Liver (tissue), 9 donors: ENCODE measurements around the gene KRTAP9-3. TPM values are rescaled to one million over a fixed set of nuclear protein-coding genes. Genes with fewer than 3 reads are reported as not detected.
"Not testable (repeated sequence)": the region's sequence is repeated elsewhere in the genome, so short reads cannot be mapped to it uniquely, and the experiment has no call there.

Experiments
- DNase-seq: peaks from one replicate; pipeline ENCODE4 v3.0.0-alpha.2; 2017; ENCODE audit warnings: low spot score
- H3K27ac ChIP-seq, 2 donors: one replicate each; pipeline ENCODE4 v1.7.0; 2013; ENCODE audit warnings: inconsistent platforms in 2 of 2, low read length in 2 of 2, control low read depth in 1 of 2, low read depth in 1 of 2, mild to moderate bottlenecking in 1 of 2
- H3K27me3 ChIP-seq, 4 donors: one replicate each; pipeline versions ENCODE4 v1.6.1 to v1.7.0; 2013; ENCODE audit warnings: low read length in 3 of 4, inconsistent platforms in 1 of 4, mild to moderate bottlenecking in 1 of 4, moderate library complexity in 1 of 4; ENCODE audit not compliant: control insufficient read depth in 4 of 4, insufficient read depth in 4 of 4
- H3K36me3 ChIP-seq, 4 donors: one replicate each; pipeline versions ENCODE4 v1.6.1 to v1.7.0; 2013; ENCODE audit warnings: low read length in 3 of 4, mild to moderate bottlenecking in 3 of 4, low read depth in 1 of 4, moderate library complexity in 1 of 4; ENCODE audit not compliant: control insufficient read depth in 4 of 4, insufficient read depth in 3 of 4
- H3K4me1 ChIP-seq, 4 donors: one replicate each; pipeline versions ENCODE4 v1.6.1 to v1.7.0; 2013; ENCODE audit warnings: low read length in 3 of 4, mild to moderate bottlenecking in 3 of 4, moderate library complexity in 1 of 4; ENCODE audit not compliant: control insufficient read depth in 4 of 4, insufficient read depth in 4 of 4
- H3K4me3 ChIP-seq, 3 donors: one replicate each; pipeline versions ENCODE4 v1.6.1 to v1.7.0; 2013; ENCODE audit warnings: low read length in 3 of 3, control low read depth in 1 of 3, low read depth in 1 of 3, mild to moderate bottlenecking in 1 of 3
- H3K9ac ChIP-seq, 2 donors: one replicate each; pipeline ENCODE4 v1.7.0; 2013; ENCODE audit warnings: low read length in 2 of 2, mild to moderate bottlenecking in 2 of 2, moderate library complexity in 2 of 2, control low read depth in 1 of 2, low read depth in 1 of 2
- H3K9me3 ChIP-seq, 4 donors: one replicate each; pipeline versions ENCODE4 v1.6.1 to v1.7.0; 2013; ENCODE audit warnings: low read length in 3 of 4; ENCODE audit not compliant: control insufficient read depth in 4 of 4
- FOXA1 ChIP-seq: IDR thresholded peaks from 2 replicates; pipeline ENCODE4 v1.6.1; 2016; ENCODE audit warnings: antibody characterized with exemption
- FOXA2 ChIP-seq: IDR thresholded peaks from 2 replicates; pipeline ENCODE4 v1.6.1; 2016; ENCODE audit warnings: antibody characterized with exemption
- GABPA ChIP-seq, 2 donors: IDR thresholded peaks in 1 of 2; conservative IDR thresholded peaks in 1 of 2; 2 replicates each; pipeline ENCODE4 v1.6.1; 2016; ENCODE audit warnings: antibody characterized with exemption in 2 of 2, mild to moderate bottlenecking in 1 of 2, moderate library complexity in 1 of 2
- HNF4G ChIP-seq: IDR thresholded peaks from 2 replicates; pipeline ENCODE4 v1.6.1; 2016; ENCODE audit warnings: antibody characterized with exemption
- JUND ChIP-seq, 2 donors: IDR thresholded peaks; 2 replicates each; pipeline ENCODE4 v1.6.1; 2016; ENCODE audit warnings: antibody characterized with exemption in 2 of 2
- NR2F2 ChIP-seq: IDR thresholded peaks from 2 replicates; pipeline ENCODE4 v1.6.1; 2016; ENCODE audit warnings: antibody characterized with exemption
- RAD21 ChIP-seq, 2 donors: IDR thresholded peaks; 2 replicates each; pipeline ENCODE4 v1.6.1; 2016; ENCODE audit warnings: antibody characterized with exemption in 2 of 2, mild to moderate bottlenecking in 2 of 2
- RXRA ChIP-seq, 2 donors: IDR thresholded peaks; 2 replicates each; pipeline ENCODE4 v1.6.1; 2017 to 2018; ENCODE audit warnings: antibody characterized with exemption in 2 of 2, mild to moderate bottlenecking in 1 of 2
- SP1 ChIP-seq: IDR thresholded peaks from 2 replicates; pipeline ENCODE4 v1.6.1; 2018; ENCODE audit warnings: antibody characterized with exemption, mild to moderate bottlenecking
- TAF1 ChIP-seq: conservative IDR thresholded peaks from 2 replicates; pipeline ENCODE4 v1.6.1; 2016; ENCODE audit warnings: antibody characterized with exemption, mild to moderate bottlenecking
- WGBS: extraction: QIAGEN DNeasy Blood & Tissue Kit; methylation state at CpG from one replicate; pipeline ENCODE4 v1.1.7; 2013; 5-methylcytosine and 5-hydroxymethylcytosine counted together
- polyA plus RNA-seq, 2 donors: library from polyadenylated mRNA; stranded (reverse) in 1 of 2; unstranded in 1 of 2; fragments of 200-250 nt in 1 of 2; fragments of >200 nt in 1 of 2; fragmentation: Nextera tagmentation in 1 of 2; extraction: Ambion mirVana in 1 of 2; gene quantifications; one replicate each; pipeline versions ENCODE4 v1.2.1 to v1.2.3, GENCODE V29; 2013 to 2015
- total RNA-seq, 2 donors: library from RNA; depleted of rRNA; stranded (reverse); fragments of >200 nt; gene quantifications; one replicate each; pipeline ENCODE4 v1.2.3, GENCODE V29; 2014
- TF ChIP-seq, protein P1 (sequence below): fragments of 150-350 bp; IDR thresholded peaks from 2 replicates; pipeline ENCODE4 v1.5.1; 2017; ENCODE audit warnings: improper control_type of control experiment, low read depth, low read length; ENCODE audit not compliant: missing input control
- TF ChIP-seq, protein P2 (sequence below): IDR thresholded peaks from 2 replicates; pipeline ENCODE4 v1.6.1; 2016; ENCODE audit warnings: antibody characterized with exemption
- TF ChIP-seq, protein P3 (sequence below): IDR thresholded peaks from 2 replicates; pipeline ENCODE4 v1.6.1; 2016; ENCODE audit warnings: antibody characterized with exemption
- TF ChIP-seq, protein P4 (sequence below): IDR thresholded peaks from 2 replicates; pipeline ENCODE4 v1.6.1; 2016; ENCODE audit warnings: antibody characterized with exemption, mild to moderate bottlenecking
- TF ChIP-seq, protein P5 (sequence below): IDR thresholded peaks from 2 replicates; pipeline ENCODE4 v1.6.1; 2016; ENCODE audit warnings: antibody characterized with exemption
- donor health status: healthy.
- donor health status: healthy.
- donor health status: healthy.
- donor health status: healthy.
- donor health status: healthy.

Gene KRTAP9-3
- total and polyA plus RNA-seq, 4 donors, result not detected

DNA sequence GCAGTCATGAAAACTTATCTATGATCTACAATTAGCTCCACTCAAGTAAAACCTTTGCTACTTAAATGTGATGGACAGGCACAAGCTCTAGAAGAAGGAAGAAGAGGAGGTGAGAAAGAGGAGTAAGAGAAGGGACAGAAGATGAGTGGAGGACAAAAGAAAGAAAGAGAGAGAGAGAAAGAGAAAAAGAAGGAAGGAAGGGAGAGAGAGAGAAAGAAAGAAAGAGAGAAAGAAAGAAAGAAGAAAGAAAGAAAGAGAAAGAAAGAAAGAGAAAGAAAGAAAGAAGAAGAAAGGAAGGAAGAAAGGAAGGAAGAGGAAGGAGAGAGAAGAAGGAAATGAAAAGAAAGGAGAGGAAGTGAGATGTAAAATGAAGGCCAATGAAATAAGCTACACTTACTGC lies 2.2 kb upstream of the KRTAP9-3 start:
- no peaks in the 10 kb centered on the region for H3K4me1 ChIP-seq
- no peaks in the 10 kb centered on the region for H3K36me3 ChIP-seq
- TF ChIP-seq TAF1 (no peak), FOXA1 (no peak), HNF4G (no peak), FOXA2 (no peak)
- no peak overlapping the region for H3K27ac ChIP-seq
- H3K9me3 ChIP-seq, result peaks cover 0 to 3% (median 0%) of the 10 kb centered on the region in 4 donors
- DNase-seq, result no peak
- H3K27me3 ChIP-seq, result peaks cover 0 to 9% (median 0%) of the 10 kb centered on the region in 4 donors
- H3K9ac ChIP-seq, result no peak overlapping the region
- no peak overlapping the region for H3K4me3 ChIP-seq

DNA sequence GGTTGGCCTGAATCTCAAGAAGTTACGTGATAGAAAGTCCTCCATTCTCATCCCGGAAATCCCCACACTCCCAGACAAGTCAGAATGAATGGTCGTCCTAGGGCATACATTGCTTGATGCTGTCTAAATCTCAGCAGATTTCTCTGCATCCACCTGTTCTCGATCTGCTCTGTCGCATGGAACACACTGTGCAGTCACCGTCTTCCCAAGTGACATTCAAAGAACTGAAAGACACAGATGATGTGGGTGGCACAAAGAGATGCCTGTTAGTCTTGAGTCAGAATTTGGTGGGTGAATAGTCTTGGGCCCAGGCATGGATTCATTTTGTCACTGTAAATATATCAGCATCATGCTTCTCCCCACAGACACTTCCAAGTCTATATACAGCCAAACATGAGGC lies 518 bp upstream of the KRTAP9-3 start:
- WGBS, result 80% methylated on average over 6 of the region's 6 CpGs
- DNase-seq, result no peak
- no peaks in the 10 kb centered on the region for H3K4me1 ChIP-seq

DNA sequence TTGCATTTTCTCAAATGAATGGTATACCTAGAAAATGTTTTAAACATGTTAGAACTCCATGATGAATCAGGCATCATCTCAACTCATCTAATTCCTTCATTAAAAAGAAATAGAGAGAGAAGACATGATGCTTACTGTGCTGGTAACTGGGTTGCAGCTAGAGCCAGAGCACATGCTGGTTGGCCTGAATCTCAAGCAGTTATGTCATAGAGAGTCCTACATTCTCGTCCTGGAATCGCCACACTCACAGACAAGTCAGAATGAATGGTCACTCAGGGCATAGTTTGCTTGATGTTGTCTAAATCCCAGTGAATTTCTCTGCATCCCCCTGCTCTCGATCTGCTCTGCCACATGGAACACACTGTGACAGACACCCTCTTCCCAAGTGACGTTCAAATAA lies 4.9 kb downstream of the KRTAP9-3 start:
- not testable (repeated sequence) for H3K4me1 ChIP-seq, H3K9me3 ChIP-seq, H3K4me3 ChIP-seq, H3K27me3 ChIP-seq, H3K36me3 ChIP-seq, H3K9ac ChIP-seq, H3K27ac ChIP-seq, DNase-seq
- WGBS, result 62% methylated on average over 4 of the region's 4 CpGs

More for the DNA sequence above, 518 bp upstream of the KRTAP9-3 start:
- H3K4me3 ChIP-seq, result no peak overlapping the region
- H3K9ac ChIP-seq, result no peak overlapping the region
- TF ChIP-seq, protein P1, sequence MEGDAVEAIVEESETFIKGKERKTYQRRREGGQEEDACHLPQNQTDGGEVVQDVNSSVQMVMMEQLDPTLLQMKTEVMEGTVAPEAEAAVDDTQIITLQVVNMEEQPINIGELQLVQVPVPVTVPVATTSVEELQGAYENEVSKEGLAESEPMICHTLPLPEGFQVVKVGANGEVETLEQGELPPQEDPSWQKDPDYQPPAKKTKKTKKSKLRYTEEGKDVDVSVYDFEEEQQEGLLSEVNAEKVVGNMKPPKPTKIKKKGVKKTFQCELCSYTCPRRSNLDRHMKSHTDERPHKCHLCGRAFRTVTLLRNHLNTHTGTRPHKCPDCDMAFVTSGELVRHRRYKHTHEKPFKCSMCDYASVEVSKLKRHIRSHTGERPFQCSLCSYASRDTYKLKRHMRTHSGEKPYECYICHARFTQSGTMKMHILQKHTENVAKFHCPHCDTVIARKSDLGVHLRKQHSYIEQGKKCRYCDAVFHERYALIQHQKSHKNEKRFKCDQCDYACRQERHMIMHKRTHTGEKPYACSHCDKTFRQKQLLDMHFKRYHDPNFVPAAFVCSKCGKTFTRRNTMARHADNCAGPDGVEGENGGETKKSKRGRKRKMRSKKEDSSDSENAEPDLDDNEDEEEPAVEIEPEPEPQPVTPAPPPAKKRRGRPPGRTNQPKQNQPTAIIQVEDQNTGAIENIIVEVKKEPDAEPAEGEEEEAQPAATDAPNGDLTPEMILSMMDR, result no peak
- TF ChIP-seq GABPA (IDR thresholded peaks at IDR 0.05 in 1 of 2, conservative IDR thresholded peaks at IDR 0.05 in 1 of 2) (no peak), HNF4G (no peak), JUND (IDR thresholded peaks at IDR 0.05) (no peak), FOXA1 (no peak), RAD21 (IDR thresholded peaks at IDR 0.05) (no peak), RXRA (IDR thresholded peaks at IDR 0.05) (no peak), NR2F2 (no peak), SP1 (no peak)
- TF ChIP-seq, protein P2, sequence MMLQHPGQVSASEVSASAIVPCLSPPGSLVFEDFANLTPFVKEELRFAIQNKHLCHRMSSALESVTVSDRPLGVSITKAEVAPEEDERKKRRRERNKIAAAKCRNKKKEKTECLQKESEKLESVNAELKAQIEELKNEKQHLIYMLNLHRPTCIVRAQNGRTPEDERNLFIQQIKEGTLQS, result no peak
- TF ChIP-seq, protein P3, sequence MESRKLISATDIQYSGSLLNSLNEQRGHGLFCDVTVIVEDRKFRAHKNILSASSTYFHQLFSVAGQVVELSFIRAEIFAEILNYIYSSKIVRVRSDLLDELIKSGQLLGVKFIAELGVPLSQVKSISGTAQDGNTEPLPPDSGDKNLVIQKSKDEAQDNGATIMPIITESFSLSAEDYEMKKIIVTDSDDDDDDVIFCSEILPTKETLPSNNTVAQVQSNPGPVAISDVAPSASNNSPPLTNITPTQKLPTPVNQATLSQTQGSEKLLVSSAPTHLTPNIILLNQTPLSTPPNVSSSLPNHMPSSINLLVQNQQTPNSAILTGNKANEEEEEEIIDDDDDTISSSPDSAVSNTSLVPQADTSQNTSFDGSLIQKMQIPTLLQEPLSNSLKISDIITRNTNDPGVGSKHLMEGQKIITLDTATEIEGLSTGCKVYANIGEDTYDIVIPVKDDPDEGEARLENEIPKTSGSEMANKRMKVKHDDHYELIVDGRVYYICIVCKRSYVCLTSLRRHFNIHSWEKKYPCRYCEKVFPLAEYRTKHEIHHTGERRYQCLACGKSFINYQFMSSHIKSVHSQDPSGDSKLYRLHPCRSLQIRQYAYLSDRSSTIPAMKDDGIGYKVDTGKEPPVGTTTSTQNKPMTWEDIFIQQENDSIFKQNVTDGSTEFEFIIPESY, result no peak
- TF ChIP-seq, protein P4, sequence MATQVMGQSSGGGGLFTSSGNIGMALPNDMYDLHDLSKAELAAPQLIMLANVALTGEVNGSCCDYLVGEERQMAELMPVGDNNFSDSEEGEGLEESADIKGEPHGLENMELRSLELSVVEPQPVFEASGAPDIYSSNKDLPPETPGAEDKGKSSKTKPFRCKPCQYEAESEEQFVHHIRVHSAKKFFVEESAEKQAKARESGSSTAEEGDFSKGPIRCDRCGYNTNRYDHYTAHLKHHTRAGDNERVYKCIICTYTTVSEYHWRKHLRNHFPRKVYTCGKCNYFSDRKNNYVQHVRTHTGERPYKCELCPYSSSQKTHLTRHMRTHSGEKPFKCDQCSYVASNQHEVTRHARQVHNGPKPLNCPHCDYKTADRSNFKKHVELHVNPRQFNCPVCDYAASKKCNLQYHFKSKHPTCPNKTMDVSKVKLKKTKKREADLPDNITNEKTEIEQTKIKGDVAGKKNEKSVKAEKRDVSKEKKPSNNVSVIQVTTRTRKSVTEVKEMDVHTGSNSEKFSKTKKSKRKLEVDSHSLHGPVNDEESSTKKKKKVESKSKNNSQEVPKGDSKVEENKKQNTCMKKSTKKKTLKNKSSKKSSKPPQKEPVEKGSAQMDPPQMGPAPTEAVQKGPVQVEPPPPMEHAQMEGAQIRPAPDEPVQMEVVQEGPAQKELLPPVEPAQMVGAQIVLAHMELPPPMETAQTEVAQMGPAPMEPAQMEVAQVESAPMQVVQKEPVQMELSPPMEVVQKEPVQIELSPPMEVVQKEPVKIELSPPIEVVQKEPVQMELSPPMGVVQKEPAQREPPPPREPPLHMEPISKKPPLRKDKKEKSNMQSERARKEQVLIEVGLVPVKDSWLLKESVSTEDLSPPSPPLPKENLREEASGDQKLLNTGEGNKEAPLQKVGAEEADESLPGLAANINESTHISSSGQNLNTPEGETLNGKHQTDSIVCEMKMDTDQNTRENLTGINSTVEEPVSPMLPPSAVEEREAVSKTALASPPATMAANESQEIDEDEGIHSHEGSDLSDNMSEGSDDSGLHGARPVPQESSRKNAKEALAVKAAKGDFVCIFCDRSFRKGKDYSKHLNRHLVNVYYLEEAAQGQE, result no peak
- TF ChIP-seq, protein P5, sequence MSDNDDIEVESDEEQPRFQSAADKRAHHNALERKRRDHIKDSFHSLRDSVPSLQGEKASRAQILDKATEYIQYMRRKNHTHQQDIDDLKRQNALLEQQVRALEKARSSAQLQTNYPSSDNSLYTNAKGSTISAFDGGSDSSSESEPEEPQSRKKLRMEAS, result no peak
- no peaks in the 10 kb centered on the region for H3K36me3 ChIP-seq
- H3K27me3 ChIP-seq, result peaks cover 0 to 9% (median 0%) of the 10 kb centered on the region in 4 donors
- peaks cover 0 to 3% (median 0%) of the 10 kb centered on the region in 4 donors for H3K9me3 ChIP-seq
- H3K27ac ChIP-seq, result no peak overlapping the region

DNA sequence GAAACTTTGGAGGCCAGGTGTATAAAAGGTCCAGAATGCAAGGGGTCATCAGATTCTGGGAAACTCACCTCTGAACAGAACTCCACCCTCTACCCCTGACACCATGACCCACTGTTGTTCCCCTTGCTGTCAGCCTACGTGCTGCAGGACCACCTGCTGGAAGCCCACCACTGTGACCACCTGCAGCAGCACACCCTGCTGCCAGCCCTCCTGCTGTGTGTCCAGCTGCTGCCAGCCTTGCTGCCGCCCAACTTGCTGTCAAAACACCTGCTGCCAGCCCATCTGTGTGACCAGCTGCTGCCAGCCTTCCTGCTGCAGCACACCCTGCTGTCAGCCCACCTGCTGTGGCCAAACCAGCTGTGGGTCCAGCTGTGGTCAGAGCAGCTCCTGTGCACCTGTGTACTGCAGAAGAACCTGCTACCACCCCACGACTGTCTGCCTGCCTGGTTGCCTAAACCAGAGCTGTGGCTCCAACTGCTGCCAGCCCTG lies 5.7 kb downstream of the KRTAP9-3 start, which contains the start of gene KRTAP9-8:
KRTAP9-8 (plus strand) TSS at position 51 of the 489 bp plus-strand sequence; CDS start at position 104, 53 bp downstream.
- DNase-seq, H3K9ac ChIP-seq, H3K27ac ChIP-seq, H3K4me1 ChIP-seq, H3K27me3 ChIP-seq, H3K4me3 ChIP-seq, H3K36me3 ChIP-seq, H3K9me3 ChIP-seq: not testable (repeated sequence)
- WGBS, result 38% methylated on average over 3 of the region's 3 CpGs
